Right atrium auricular region (tissue), 2 donors: ENCODE results near the gene EXT2. TPM values are rescaled to one million over a fixed set of nuclear protein-coding genes. Genes with fewer than 3 reads are reported as not detected.
A peak's percentile ranks its signal among the peaks of the same experiment; 100 is the strongest.

Experiments used
- DNase-seq: peaks from one replicate; pipeline ENCODE4 v3.0.0-alpha.2; 2019; ENCODE audit warnings: low spot score
- H3K27ac ChIP-seq, 2 donors: fragments of 200-600 bp; sonication (generic); 1 replicate in 1 of 2; 2 replicates in 1 of 2; pipeline ENCODE4 v1.5.1; 2016 to 2019
- H3K27me3 ChIP-seq, 2 donors: fragments of 200-600 bp; sonication (generic); one replicate each; pipeline versions ENCODE4 v1.5.1 to v1.6.0; 2017 to 2019
- H3K36me3 ChIP-seq: fragments of 200-600 bp; sonication (generic); one replicate; pipeline ENCODE4 v1.5.1; 2016
- H3K4me1 ChIP-seq, 2 donors: fragments of 200-600 bp; sonication (generic); one replicate each; pipeline versions ENCODE4 v1.5.1 to v1.6.0; 2017 to 2019
- H3K4me3 ChIP-seq, 2 donors: fragments of 200-600 bp; sonication (generic); 1 replicate in 1 of 2; 2 replicates in 1 of 2; pipeline ENCODE4 v1.5.1; 2017 to 2019; ENCODE audit warnings: mild to moderate bottlenecking in 1 of 2, moderate library complexity in 1 of 2
- H3K9me3 ChIP-seq, 2 donors: fragments of 200-600 bp; sonication (generic); one replicate each; pipeline ENCODE4 v1.5.1; 2019
- CTCF ChIP-seq, 2 donors: fragments of 200-600 bp; sonication (generic); IDR thresholded peaks; one replicate each; pipeline ENCODE4 v1.5.1; 2019; ENCODE audit warnings: antibody characterized with exemption in 2 of 2
- total RNA-seq, 2 donors: library from RNA; depleted of rRNA; stranded (reverse); fragments of >200 nt; gene quantifications; one replicate each; pipeline ENCODE4 v1.1.0, GENCODE V29; 2016

The EXT2 gene
- total RNA-seq, 2 donors from 2014 or later = 37.2 to 45.2 TPM

- peaks cover 0 to 20% of the 10 kb centered on the region in 2 donors for H3K4me1 ChIP-seq
- H3K27ac ChIP-seq = no peak overlapping the region
- DNase-seq = no peak
- peak; percentile 81 to 83 for TF ChIP-seq CTCF (IDR thresholded peaks at IDR 0.05)
- H3K9me3 ChIP-seq = no peaks in the 10 kb centered on the region
- no peaks in the 10 kb centered on the region for H3K27me3 ChIP-seq
- H3K36me3 ChIP-seq = peaks cover 37% of the 10 kb centered on the region
- no peak overlapping the region for H3K4me3 ChIP-seq
These were observed 14.8 kb downstream of the EXT2 start for GRCh38 chr11:44110231-44110679.

GRCh38 chr11:44112091-44112821 is 16.8 kb downstream of the EXT2 start:
- Histone ChIP-seq H3K27ac (no peak overlapping the region), H3K27me3 (no peaks in the 10 kb centered on the region), H3K4me1 (peaks cover 0 to 20% of the 10 kb centered on the region in 2 donors), H3K9me3 (no peaks in the 10 kb centered on the region), H3K36me3 (peaks cover 42% of the 10 kb centered on the region), H3K4me3 (no peak overlapping the region)
- TF ChIP-seq CTCF (IDR thresholded peaks at IDR 0.05) = no peak
- no peak for DNase-seq

- Histone ChIP-seq H3K9me3 (no peaks in the 10 kb centered on the region), H3K27me3 (no peaks in the 10 kb centered on the region), H3K4me1 (peaks cover 0 to 20% of the 10 kb centered on the region in 2 donors), H3K27ac (no peak overlapping the region), H3K36me3 (peaks cover 36% of the 10 kb centered on the region), H3K4me3 (no peak overlapping the region)
- TF ChIP-seq CTCF (IDR thresholded peaks at IDR 0.05) = no peak
- no peak for DNase-seq
These were observed 17.5 kb downstream of the EXT2 start for GRCh38 chr11:44113018-44113417.

- no peak overlapping the region for H3K27ac ChIP-seq
- no peak for TF ChIP-seq CTCF (IDR thresholded peaks at IDR 0.05)
- no peak overlapping the region for H3K4me3 ChIP-seq
- peaks cover 0 to 20% of the 10 kb centered on the region in 2 donors for H3K4me1 ChIP-seq
- H3K27me3 ChIP-seq = no peaks in the 10 kb centered on the region
- H3K9me3 ChIP-seq = no peaks in the 10 kb centered on the region
- peaks cover 31% of the 10 kb centered on the region for H3K36me3 ChIP-seq
- DNase-seq = no peak
These were observed 18.1 kb downstream of the EXT2 start for GRCh38 chr11:44113572-44113971.

GRCh38 chr11:44116234-44116830 is 20.9 kb downstream of the EXT2 start:
- DNase-seq = no peak
- Histone ChIP-seq H3K36me3 (peaks cover 27% of the 10 kb centered on the region), H3K27me3 (no peaks in the 10 kb centered on the region), H3K4me1 (peaks cover 0 to 27% of the 10 kb centered on the region in 2 donors), H3K4me3 (no peak overlapping the region), H3K27ac (no peak overlapping the region), H3K9me3 (no peaks in the 10 kb centered on the region)
- TF ChIP-seq CTCF (IDR thresholded peaks at IDR 0.05) = no peak
